GM19035 (cell line): ENCODE results near the gene MCTP1.
"Not testable (repeated sequence)": the region's sequence is repeated elsewhere in the genome, so short reads cannot be mapped to it uniquely, and the experiment has no call there.

ENCODE experiments used
- ATAC-seq: cut with Tn5 transposase; IDR thresholded peaks from one replicate; pipeline ENCODE4 v1.9.1; 2021; ENCODE audit not compliant: unreplicated experiment

MCTP1 gene

DNA sequence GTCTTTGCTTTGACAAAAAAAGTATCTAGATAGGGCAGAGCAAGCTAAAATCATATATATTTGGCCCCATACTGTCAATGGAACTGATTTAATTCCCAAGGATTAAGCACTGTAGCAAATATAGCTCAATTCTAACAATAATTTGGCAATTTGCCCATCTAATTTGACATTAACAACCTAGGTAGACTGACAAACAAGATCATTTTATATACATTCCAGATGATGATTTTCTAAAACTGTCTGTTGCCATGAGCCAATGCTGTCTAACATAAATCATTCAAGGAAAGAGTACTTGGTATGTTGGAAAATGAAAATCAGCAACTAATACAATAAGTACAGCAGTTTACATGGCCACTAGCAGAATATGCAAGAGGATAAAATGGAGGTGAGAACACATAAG, 32.1 kb downstream of the MCTP1 start:
- no peak for ATAC-seq

DNA sequence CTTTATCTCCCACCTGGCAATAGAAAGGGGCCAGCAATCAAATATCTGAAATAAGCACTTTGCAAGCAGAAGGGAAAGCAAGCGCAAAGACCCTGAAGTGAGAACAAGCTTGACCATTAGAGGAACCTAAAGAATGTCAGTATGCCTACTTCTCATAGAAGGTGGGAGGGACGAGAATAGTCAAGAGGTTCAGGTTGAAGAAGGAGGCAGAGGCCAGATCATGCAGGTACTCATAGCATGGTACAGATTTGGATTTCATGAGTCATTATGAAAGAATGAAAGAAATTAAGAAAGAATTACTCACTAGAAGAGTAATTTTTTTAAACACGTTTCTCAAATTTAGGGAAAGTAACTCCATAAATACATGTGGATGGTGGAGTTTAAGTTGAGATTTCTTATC, 33.7 kb downstream of the MCTP1 start:
- no peak for ATAC-seq

DNA sequence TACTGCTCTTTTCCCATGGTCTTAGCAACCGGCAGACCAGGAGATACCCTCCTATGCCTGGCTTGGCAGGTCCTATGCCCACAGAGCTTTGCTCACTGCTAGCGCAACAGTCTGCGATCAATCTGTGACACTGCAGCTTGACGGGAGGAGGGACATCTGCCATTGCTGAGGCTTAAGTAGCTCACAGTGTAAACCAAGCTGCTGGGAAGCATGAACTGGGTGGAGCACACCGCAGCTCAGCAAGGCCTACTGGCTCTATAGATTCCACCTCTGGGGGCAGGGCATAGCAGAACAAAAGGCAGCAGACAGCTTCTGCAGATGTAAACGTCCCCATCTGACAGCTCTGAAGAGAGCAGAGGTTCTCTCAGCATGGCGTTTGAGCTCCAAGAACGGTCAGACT, 40.4 kb downstream of the MCTP1 start:
- ATAC-seq: no peak

DNA sequence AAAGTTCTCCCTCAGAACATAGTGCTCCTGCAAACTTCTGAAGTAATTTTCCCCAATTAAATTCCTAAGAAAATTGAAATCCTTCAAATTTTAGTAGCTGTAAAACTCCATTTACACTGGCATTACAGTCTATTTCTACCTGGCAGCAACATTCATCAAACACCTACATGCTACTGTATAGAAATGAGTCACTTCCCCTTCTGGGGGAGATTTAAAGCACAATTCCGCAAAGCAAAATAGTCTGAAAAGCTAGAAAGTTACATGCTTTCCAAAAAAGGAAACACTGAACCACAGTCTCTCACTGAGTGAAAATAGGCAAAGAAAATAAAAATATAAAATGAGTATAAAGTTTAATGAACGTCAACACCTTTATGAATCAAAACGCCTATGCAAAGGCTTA, 43.3 kb downstream of the MCTP1 start:
- peak; percentile 98 for ATAC-seq

GRCh38 chr5:95241161-95241560, 43.7 kb downstream of the MCTP1 start:
- ATAC-seq: no peak

DNA sequence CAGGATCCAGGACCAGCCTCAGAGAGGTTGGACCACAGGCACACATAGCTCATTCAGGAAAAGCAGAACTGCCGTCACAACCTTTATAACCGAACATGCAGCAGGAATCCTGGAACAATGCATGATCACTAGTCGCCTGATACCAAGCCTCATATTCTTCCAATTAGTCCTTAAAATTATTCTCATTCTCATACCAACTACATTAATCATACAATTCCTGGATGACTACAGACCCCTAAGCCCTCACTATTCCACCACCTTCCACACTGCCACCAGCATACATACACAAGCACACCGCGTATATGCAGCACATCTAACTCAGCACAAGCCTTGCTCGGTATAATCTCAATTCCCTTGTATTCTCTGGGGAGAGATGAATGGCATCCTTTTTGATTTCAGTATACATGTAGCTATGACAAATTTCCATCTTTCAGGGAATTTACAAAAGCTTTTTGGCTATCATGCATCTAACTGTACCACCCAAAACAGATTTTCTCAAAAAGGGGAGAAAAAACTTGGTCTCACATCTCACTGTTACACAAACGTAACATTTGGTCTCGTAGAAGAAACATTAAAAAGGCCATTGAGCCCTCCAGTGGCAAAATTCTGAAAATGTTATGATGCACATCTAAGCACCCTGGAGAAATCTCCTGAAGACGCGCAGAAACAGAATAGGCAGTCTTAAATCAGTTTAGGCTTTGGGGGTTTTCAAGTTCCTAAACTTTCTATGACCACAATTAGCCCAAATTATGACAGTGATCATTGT, 46.2 kb downstream of the MCTP1 start:
- no peak for ATAC-seq

DNA sequence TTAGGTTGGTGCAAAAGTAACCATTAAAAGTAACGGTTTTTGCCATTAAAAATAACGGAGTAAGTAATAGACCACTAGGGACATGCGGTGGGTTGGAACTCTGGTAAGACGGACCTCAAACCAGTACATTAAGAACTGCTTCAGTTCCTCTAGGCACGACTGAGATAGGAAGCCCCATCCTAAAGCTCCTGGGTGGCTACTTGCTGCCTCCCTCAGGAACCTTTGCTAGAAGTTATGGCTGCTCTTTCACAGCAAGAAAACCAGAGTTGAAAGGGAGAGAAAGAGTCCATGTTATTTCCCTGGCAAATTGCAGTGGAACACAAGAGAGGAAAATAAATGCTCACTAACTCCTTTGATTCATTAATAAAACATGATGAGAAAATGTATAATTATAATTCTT, 47.6 kb downstream of the MCTP1 start:
- no peak for ATAC-seq

GRCh38 chr5:95235439-95235982, 49.4 kb downstream of the MCTP1 start:
- ATAC-seq: no peak

DNA sequence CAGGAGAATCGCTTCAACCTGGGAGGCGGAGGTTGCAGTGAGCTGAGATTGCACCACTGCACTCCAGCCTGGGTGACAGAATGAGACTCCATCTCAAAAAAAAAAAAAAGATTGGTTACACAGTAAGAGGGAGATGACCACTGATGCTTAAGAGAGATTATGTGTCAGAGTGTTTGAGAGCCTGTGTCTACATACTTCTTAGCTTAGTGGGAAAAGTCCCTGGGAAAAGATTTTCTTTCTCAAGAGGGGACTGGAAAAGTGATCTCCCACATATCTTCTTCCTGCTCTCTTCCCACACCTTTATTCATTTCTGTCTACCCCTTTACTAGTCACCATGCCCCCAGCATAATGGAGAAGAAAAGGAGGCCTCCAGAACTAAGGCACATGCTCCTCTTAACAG, 55.2 kb downstream of the MCTP1 start:
- ATAC-seq: no peak

- no peak for ATAC-seq
Observed at GRCh38 chr5:95224701-95225459, 60.0 kb downstream of the MCTP1 start.

- ATAC-seq: no peak
Observed at GRCh38 chr5:95223566-95224258, 61.2 kb downstream of the MCTP1 start.

DNA sequence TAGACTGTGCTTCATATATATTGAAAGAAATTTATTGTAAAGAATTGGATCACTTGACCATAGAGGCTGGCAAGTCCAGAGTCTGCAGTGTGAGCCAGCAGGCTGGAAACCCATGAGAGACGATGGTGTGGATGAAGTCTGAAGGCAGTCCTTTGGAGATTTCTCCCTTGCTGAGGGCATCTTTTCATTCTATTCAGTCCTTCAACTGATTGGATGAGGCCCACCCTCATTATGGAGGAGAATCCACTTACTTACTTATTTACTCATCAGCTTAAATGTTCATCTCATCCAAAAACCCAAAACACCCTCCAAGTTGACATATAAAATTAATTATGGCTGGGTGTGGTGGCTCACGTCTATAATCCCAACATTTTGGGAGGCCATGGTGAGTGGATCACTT, 62.1 kb downstream of the MCTP1 start:
- ATAC-seq: no peak

GRCh38 chr5:95221234-95221633, 63.7 kb downstream of the MCTP1 start:
- ATAC-seq: no peak

GRCh38 chr5:95220381-95220780, 64.5 kb downstream of the MCTP1 start:
- no peak for ATAC-seq

GRCh38 chr5:95219411-95219810, 65.5 kb downstream of the MCTP1 start:
- ATAC-seq: no peak

DNA sequence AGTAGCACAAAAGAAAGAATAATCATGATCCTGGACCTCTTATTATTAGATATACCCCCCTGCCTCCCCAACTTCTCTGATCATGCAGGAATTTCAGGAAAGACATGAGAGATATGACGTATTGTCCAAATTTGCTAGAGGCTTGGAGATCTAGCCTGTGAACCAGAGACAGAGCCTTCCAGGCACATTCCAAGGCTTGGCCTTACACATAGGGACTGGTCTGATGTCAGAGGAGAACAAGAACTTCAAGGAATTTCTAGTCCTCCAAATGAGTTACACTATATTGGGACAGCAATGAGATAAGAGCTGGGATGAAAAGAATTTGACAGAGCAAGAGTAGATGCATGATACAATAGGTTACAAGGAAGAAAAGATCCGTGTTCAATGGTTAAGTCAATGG, 67.0 kb downstream of the MCTP1 start:
- no peak for ATAC-seq

DNA sequence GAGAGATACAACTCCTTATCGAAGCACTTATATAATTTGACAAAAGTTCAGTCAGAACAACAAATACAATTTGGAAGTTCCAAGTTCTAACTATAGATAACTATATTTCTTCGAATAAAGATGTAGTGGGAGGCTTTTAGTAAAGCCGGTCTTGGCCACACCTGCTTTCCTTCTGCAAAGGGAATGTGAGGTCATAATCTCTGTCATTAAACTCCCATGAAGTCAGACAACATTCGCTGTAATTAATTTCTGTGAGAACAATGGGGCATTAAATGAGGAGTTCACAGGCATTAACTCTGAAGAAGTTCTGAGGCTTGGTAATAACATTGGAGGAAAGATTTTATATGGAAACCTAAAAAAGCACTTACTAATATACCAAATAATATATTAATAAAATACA, 67.5 kb downstream of the MCTP1 start:
- ATAC-seq: no peak

DNA sequence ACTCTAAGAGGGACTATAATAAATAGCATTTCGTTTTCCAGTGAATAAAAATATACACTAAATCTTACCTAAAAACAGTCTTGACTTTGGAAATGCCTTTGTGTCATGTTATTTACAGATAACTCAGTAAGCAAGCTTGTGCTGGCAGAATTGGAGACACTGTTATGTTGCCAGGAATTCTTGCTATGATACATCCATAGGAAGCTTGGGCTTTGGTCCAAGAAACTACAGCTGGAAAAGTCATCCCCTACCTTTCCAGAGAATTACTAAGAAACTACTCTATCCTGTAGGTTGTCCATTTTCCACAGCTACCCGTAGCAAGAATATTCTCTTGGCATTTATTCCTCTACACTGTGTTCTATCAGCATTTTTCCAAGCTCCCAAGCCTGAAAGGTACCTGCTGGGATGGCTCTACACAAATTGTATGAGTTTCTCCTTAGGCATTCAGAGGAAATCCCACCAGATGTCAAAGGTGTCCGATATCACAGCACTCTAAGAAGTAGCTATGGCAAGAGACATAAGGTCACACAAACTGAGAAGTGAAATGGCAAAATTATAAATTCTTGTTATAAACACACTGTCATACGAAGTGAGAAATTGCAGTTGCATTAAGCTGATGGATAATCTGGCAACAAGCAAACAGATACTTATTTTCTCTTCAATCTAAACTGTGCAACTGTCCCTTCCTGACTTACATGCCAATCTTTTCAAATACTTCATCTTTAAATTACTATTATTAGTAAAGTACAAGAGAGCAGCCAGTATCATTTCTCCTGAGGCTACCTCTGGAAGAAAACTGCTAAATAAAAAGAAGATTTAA, 68.5 kb downstream of the MCTP1 start:
- no peak for ATAC-seq

GRCh38 chr5:95207811-95208210, 77.1 kb downstream of the MCTP1 start:
- not testable (repeated sequence) for ATAC-seq

- ATAC-seq: no peak
Observed at GRCh38 chr5:95194856-95195255, 90.0 kb downstream of the MCTP1 start.

GRCh38 chr5:95191330-95191729, 93.6 kb downstream of the MCTP1 start:
- ATAC-seq: peak; percentile 93
